DMS53 (cell line): ENCODE results near the gene C1orf159.
"Not testable (repeated sequence)": the region's sequence is repeated elsewhere in the genome, so short reads cannot be mapped to it uniquely, and the experiment has no call there.

Source experiments
- DNase-seq: peaks from one replicate; lab custom pipeline; 2025; lab: John Stamatoyannopoulos, UW

The C1orf159 gene

DNA sequence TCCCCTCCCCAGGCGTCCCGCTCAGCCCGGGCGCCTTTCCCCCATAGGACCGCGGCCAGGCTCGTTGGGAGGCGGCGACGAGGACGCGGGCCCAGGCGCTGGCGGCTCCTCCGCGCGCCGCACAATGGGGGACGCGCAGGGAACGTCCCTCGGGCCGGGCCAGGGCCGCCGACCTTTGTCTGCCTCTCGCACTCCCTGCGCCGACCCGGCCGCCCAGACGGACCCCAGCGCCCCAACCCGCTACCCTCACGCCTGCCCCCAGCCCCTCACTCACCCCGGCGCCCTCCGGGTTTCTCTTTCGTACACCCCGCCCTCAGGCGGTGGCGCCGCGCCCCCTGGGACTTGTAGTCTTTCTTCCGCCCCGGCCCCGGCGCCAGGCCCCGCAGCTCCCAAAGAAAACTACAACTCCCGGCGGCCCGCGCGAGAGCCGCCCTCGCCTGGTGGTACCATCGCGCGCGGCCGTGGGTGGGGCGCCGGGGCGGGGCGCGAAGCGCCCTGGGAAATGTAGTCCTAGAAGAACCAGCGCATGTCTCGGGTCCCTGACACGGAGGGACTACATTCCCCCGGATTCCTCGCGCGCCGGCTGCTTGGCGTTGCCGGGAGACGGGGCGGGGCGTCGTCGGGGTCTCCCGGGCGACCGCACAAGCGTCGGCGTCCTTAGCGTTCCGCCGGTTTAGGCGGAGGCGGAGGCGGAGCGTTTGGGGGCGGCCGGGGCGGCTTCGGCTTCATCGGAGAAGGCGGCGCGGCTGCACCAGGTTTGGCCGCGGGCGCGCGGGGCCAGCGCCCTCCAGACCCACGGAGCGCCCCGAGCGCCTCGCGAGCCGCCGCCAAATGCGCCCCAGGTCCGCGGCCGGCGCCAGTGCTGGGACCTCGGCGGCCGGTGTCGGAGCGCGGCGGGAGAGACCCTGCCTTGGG is at the start of gene C1orf159:
C1orf159 (minus strand) TSS at position 304 of the 915 bp plus-strand sequence. CDS start 24,546 bp downstream, outside the sequence.
- peak; percentile 99 for DNase-seq

DNA sequence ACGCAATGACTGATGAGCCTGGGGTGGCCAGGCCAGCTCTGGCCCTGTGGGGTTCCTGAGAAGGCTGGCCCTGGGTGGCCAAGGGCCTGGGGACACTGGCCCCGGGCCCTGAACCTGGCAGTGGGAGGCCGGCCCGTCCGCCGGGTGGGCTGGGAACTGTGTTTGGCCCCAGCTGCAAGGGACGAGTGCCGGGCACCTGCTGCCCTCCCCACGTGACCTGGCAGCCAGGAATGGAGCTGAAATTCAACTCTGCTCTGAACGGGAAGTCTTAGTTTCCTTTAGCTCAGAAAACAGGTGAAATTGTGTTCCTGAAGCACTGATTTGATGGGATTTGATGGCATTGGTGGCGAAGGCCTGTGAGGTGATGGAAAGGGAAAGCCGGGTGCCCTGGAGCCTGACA is 49.6 kb upstream of the C1orf159 start:
- no peak for DNase-seq

DNA sequence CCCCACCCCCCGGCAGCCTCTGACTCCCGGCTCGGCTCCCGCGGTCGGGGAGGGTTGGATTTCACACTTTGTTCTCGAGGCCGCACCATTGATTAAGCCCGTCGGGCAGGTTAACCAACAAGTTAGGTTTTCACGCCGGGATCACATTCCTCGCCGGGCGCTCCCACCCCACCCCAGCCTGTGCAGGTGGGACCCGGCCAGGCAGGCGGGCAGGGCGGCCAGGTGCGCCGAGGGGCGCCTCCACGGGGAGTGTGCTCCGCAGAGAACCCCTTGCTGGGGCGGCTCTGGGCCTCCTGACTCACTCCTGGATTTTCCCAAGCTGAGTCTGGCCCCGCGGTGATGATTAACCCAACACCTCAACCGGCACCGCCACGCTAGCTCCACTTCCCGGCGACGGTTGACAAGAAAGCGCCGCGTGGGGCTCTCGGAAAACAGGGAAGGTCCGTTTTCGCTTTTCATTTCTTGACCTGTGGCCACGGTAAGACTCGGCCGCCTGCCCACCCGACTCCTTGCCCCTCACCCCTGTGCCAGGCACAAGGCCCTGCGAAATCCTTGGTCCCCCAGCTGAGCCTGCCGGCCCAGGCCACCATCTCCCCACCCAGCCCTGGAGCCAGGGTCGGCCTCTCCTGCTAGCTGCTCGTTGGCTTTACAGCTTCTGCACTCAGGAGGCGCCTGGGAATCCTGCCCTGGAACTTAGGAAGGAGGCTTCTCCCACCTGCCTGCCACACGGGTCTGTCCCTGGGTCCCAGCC is 49.0 kb upstream of the C1orf159 start:
- peak; percentile 89 for DNase-seq

DNA sequence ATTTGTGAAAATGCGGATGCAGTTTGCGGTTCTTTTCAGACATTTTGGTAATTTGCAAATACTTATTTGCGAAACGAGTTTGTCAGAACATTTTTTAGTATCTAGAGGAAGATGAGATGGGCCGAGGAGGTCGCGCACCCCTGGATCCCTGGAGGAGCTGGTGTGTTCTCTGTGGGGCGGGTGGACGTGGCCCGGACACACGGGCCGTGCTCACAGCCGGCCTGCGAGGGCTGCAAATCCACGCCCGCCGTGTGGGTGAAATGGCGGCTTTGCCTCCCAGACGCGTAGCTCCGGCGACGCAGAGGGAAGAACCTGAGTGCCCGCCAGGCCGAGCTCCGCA is 48.4 kb upstream of the C1orf159 start:
- no peak for DNase-seq

DNA sequence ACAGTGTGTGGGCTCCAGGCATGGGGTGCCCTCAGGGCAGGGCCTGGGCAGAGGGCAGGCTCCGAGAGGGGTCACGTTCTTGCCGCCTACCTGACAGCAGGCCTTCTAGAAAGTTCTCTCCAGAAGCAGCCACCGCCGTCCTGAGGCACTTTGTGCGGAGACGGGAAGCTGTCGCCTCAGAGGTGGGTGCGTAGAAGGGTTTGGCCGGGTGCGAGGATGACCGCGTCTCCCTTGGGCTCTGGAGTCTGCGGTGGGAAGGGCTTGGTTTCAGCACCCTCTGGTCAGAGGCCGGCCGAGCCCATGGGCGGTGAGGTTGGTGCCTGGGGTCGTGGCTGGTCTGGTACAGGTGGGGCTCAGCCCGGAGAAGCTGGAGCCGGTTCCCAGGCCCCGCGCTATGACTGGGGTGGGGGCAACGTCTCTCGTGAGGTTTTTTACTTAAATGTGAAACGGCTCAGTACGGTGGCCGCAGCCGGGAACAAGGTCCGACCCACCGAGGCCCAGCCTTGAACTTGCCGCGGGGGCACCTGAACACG is 47.7 kb upstream of the C1orf159 start:
- peak; percentile 72 for DNase-seq

DNA sequence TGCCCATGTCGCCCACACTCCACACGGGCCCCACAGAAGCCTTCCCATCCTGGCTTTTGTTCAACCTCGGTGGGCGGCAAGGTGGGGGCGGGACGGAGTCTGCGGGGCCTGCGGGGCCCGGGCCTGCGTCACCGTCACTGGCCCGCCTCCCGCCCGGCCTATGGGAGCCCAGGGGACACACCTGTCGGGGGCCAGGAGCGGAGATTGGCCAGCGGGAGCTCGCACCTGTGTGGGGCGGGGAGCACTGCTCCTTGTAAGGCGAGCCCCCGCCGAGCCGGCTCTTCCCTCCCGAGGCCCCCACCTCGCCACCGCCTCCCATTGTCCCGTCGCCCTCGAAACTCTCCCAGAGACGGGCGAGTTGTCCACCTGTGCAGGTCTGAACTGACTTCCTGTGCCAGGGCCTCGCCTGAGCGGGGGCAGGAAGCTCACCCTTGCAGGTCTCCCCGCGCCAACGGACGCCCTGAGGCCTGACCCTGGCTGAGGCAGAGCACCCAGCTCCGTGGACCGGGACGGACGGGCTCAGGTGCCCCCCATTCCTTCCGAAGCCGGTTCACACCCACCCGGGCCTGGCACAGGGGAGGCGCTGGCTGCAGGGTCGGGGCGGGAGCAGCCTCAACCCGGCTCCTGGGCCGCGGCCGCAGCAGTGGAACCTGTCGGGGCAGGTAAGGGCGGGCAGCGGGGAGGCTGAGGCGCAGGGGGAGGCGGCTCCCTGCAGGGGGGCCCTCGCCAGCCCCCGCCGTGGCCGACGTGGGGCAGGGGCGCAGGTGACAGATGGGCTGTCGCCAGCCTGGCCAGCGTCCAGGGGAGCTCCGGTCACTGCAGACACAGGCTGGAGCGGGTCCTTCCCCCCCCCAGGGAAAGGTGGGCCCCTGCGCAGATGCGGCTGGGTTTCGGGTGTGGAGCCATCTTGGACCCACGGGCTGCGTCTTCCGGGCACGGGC is 47.0 kb upstream of the C1orf159 start:
- peak; percentile 99 for DNase-seq

DNA sequence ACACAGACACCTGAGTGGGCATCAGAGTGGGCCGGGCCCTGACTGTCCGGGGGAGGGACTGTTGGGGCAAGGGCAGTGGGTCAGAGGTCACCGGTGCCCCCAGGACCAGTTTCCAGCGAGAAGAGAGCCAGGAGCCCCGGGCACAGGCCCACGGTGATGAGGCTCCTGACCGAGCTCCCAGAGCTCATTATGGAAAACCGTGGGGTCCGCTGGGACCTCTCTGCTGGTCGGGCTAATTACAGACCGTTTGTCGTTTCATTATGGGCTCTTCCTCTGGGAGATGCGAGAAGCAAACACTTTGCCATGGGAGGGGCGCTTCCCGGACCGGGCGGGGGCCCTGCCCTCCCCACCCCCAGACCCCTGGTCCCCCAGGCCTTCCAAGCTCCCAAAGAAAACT is 45.8 kb upstream of the C1orf159 start:
- no peak for DNase-seq

DNA sequence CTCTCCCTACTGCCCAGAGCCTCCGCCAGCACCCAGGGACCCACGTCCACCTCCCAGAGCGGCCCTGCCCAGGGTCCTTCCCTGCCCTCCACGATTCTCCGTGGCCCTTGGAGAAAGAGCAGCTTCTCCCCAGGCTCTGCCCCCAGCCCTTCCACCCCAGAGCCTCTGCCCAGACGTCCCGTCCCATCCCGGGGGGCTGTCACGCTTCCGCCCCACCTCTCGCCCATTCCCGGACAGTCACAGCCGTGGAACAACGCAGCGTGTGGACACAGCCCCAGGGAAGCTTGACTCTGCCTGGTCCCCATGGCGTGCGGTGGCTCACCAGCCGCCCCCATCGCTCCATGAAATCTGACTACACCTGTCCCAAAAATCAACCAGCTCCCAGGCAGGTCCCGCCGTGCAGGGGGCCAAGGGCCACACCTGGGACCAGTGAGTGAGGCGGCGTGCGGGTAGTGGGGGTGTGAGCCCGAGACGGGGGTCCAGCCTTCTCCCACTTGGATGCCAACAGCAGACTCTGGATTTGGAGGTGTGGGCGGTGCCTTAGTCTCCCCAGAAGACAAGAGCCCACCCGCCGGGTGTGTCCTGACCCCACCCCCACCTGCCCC is 45.3 kb upstream of the C1orf159 start:
- DNase-seq = no peak

DNA sequence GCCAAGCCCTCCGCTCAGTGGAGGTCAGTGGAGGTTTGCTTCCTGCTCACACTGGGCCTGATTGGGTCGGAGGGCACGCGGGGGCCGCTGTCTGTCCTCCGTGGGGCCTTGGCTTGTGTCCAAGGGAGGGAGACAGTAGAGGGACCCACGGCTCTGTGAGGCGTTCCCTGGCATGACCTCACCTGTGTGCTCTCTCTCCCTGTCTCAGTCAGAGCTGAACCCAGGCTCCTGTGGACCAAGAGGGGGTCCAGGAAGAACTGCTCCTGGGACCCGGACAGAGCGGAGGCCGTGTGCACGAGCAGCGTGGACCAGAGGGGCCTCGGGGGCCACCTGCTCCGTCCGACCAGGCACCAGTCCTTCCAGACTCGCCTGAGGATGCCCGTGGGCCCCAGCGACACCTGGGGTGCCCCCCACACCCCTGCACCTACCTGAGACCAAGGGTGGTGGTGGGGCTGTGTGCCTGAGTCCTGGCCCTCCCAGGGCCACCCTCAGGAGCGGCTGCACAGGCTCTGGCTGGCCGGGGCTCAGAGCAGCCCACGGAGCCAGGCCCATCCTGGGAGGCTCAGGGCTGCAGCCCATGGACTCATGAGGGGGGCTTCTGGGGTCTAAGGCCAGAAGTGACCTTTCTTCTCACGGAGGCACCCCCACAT is 44.5 kb upstream of the C1orf159 start:
- DNase-seq = no peak

DNA sequence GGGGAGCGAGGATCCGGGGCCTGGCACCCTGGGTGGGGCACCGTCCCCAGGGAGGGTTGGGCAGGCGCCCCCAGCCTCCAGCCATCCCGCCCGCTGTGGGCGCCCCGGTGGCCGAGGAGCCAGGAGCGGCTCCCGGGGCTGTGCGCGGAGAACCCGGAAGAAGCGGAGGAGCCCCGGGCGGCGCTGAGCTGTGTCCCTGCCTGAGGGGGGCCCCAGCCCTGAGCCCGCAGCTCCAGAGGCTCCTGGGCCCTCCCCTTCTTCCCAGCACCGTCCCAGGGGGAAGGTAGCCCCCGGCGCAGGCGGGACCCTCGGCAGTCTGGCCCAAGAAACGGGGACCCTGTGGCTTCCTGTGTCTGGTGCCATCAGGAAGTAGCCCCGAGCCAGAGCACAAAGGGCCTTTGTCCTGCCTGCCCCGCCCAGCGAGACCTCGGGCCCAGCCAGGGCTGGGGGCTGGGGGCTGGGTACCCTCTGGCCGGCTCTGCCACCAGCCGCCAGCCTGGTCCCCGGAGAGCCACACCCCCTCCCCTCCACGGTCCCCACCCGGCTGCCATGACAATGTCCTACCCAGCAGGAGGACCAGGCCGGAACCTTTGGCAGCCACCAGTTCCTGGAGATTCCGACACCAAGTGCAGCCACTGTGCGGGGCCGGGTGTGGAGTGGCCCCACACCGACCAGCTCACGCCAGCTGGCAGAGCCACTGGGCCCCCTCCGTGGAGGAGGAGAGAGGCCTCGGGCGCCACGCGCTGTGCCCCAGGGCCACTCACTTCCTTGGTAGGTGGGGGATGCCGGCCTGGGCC is 42.2 kb upstream of the C1orf159 start:
- peak; percentile 73 for DNase-seq

DNA sequence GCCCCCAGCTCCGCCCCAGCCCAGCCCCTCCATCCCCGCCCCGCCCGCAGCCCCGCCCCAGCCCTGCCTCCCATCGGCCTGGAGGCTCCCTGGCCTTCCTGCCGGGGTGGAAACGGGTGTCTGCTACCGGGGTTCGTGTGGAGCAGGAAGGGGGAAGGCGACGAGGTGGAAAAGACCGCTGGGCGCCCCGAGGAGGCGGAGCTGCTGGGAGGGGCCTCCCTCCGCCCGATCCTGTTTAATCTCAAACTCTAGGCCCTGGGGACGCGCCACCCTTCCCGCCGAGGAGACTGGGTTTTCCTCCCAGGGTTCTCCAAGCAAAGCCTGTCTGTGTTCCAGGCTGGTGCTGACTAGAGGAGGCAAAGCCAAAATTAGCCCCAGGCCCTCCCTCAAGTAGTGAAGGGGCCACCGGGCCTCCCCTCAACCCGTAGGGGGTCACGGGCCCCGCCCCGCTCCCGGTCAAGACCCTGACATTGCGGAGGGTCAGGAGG is 41.6 kb upstream of the C1orf159 start:
- peak; percentile 92 for DNase-seq

DNA sequence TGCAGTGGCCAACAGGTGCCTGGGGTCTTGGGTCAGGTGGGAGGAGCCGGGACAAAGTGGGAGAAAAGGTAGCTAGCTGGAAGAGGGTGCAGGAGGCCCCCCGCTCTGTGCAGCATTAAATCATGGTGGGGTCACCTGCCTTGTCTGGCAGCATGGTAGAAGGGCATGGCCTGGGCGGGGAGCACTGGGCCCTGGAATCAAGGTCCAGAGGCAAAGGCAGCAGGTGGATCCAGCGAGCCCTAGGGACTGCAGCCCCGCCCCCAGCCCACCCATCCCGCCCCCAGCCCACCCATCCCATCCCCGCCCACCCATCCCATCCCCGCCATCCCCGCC is 41.1 kb upstream of the C1orf159 start:
- no peak for DNase-seq

DNA sequence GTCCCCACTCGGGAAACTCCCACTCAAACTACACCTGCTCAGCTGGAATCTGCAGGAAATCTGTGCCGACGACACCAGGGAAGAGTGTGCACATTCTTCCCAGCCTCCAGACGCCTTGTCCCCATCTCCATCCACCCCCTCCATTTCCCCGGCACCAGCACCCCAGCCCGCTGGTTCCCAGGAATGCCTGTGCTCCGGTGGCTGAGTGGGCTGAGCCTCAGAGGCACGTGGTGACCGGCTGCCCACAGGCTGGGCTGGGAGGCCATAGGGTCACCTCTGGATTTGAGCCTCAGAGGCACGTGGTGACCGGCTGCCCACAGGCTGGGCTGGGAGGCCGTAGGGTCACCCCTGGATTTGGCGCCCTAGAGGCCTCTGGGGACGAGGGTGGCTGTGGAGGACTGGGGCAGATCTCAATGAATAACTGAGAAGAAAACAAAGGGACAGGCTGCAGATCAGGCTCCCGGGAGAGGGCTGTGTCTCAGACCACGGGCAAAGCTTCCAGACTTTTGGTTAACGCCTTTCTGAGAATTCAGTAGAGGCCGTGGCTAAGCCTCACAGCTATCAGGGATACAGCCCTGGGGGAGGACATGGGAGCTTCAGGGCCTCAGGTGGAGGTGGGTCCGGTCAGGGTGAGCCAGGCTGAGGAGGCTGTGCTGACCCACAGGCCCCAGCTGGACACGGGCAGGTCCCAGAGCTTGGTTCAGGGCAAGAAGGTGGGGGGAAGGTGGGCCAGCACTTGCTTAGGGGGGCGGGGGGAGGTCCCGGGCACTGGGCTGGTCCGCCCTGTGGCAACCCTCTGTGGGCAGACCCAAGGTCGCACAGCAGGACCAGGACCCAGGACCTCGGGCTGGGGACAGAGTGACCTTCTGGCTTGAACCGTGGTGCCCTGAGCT is 40.5 kb upstream of the C1orf159 start:
- no peak for DNase-seq

DNA sequence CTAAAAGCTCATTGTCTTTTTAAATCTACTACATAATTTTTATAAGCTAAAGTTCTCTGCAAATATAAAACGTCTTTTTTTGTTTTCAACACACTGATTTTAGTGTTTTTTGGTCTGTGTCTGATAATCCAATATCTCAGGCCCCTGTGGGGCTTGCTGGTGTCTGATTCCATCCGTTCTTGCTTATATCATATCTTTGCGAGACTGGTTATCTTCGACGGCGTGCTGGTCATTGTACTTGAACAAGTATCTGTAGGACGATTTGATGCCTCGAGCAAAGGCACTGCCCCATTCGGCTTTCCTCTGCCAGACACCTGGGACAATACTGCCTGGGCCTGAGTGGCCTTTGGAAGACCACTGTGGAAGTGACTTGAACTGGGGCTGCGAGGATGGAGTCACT is 39.4 kb upstream of the C1orf159 start:
- DNase-seq = no peak

DNA sequence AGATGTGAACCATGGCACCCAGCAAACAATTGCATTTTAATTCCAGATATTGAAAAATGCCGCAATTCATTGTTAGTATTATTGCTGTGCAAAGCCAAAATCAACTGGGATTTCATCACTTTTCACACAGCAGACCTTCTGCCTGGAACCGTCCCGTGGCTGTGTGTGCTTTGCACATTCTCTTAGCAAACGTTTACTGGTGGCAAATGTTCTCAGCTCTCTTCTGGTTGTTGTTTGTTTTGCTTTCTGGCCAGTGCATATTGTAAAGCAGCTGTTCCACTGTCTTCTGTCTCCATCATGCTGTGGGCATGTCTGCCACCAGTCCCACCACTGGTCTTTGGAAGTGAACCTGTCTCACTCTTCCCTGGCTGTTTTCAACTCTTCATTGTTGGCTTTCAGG is 38.0 kb upstream of the C1orf159 start:
- DNase-seq = peak; percentile 47

DNA sequence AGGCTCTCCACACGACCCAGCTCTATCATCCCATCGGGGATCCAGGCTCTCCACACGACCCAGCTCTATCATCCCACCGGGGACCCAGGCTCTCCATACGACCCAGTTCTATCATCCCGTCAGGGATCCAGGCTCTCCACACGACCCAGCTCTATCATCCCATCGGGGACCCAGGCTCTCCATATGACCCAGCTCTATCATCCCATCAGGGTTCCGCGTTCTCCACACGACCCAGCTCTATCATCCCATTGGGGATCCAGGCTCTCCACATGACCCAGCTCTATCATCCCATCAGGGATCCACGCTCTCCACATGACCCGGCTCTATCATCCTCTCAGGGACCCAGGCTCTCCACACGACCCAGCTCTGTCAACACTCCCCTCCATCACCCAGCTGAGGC is 37.3 kb upstream of the C1orf159 start:
- DNase-seq = not testable (repeated sequence)

DNA sequence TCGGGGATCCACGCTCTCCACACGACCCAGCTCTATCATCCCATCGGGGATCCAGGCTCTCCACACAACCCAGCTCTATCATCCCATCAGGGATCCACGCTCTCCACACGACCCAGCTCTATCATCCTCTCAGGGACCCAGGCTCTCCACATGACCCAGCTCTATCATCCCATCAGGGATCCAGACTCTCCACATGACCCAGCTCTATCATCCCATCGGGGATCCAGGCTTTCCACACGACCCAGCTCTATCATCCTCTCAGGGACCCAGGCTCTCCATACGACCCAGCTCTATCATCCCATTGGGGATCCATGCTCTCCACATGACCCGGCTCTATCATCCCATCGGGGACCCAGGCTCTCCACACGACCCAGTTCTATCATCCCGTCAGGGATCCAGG is 36.5 kb upstream of the C1orf159 start:
- not testable (repeated sequence) for DNase-seq

DNA sequence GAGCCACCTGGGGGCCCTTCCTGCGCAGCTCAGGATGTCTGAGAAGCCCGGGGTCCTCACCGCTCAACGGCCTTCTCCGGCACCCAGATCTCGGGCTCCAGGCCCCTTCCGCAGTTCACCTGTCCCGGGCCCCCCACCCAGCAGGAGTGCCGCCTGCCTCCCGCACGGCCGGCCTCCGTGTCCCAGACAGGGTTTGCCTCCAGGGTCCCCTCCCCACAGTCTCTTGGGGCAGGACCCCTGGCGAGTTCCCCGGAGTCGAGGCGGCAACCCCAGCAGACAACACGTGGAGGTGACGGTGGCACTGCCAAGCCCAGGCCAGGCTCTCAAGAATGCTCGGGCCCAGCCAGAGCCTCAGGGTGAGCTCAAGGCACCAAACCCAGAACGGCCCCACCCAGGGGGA is 35.4 kb upstream of the C1orf159 start:
- no peak for DNase-seq

DNA sequence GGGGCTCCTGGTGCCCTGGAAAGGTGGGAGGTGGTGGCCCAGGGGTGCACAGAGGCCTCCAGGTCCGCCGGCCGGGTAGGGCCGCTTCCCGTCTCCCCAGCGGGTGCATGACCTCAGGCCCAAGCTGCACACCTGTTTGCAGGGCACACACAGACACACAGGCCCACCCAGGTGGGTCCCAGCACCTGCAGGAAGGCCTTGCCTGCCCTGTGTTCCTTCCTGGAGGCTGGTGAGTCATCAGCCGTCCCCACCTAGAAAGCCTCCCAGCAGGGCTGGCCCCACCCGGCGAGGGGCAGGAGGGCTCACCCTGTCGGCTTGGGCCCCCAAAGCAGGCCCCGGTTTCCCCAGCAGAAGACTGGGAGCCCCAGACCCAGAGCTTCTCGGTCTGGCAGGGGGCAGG is 34.2 kb upstream of the C1orf159 start:
- DNase-seq = peak; percentile 74
